K562 (cell line): ENCODE results near the gene CYSRT1. TPM values are rescaled to one million over a fixed set of nuclear protein-coding genes. Genes with fewer than 3 reads are reported as not detected.

Source experiments
- ELF1 ChIP-seq: fragments of 200-800 bp; sonication (Bioruptor generic); IDR thresholded peaks from 2 replicates; pipeline ENCODE4 v1.6.1; 2016; ENCODE audit warnings: missing genetic modification characterization, missing compliant biosample characterization
- GATAD2B ChIP-seq: fragments of 450-650 bp; IDR thresholded peaks from 2 replicates; pipeline ENCODE4 v1.6.1; 2017; ENCODE audit warnings: mild to moderate bottlenecking, borderline replicate concordance
- KLF1 ChIP-seq: fragments of 450-650 bp; IDR thresholded peaks from 2 replicates; pipeline ENCODE4 v1.6.1; 2016; ENCODE audit warnings: missing genetic modification characterization, missing compliant biosample characterization
- SETDB1 ChIP-seq: IDR thresholded peaks from one replicate; pipeline ENCODE4 v1.6.1; 2012; ENCODE audit warnings: low read length, control low read depth, inconsistent platforms
- XRCC5 ChIP-seq: fragments of 200-400 bp; formaldehyde crosslinking; IDR thresholded peaks from 2 replicates; pipeline ENCODE4 v1.6.1; 2017; ENCODE audit warnings: low read depth, mild to moderate bottlenecking, low read length
- polyA plus RNA-seq, 8 experiments: library from polyadenylated mRNA; depleted of rRNA in 4 of 8; stranded (reverse) in 5 of 8; unstranded in 3 of 8; fragments of >200 nt; fragmentation: Nextera tagmentation in 2 of 8; fragmentation: Illumina TruSeq in 1 of 8; extraction: Ambion mirVana in 2 of 8; extraction: Trizol in 1 of 8; gene quantifications; 2 replicates each; pipeline versions ENCODE4 v1.2.1 to v1.2.3, GENCODE V29; 2011 to 2014; ENCODE audit warnings: inconsistent platforms in 1 of 8, missing spikeins in 1 of 8
- total RNA-seq, 7 experiments: library from RNA; depleted of rRNA in 6 of 7; stranded (reverse); fragments of >200 nt in 6 of 7; fragmentation: Illumina TruSeq in 2 of 7; extraction: Trizol in 2 of 7; gene quantifications; 2 replicates each; pipeline versions ENCODE4 v1.2.1 to v1.2.3, GENCODE V29; 2011 to 2021; ENCODE audit warnings: low replicate concordance in 1 of 7
- TF ChIP-seq, protein P1 (sequence below): sonication (generic); formaldehyde crosslinking; IDR thresholded peaks from 2 replicates; pipeline ENCODE4 v1.8.0; 2023; ENCODE audit warnings: missing genetic modification reagents, mild to moderate bottlenecking, borderline replicate concordance
- TF ChIP-seq, protein P2 (sequence below): IDR thresholded peaks from 3 replicates; pipeline ENCODE4 v1.6.1; 2011; ENCODE audit warnings: borderline replicate concordance, mild to moderate bottlenecking; ENCODE audit not compliant: insufficient read length, insufficient read depth
- TF ChIP-seq, protein P3 (sequence below), 2 experiments: IDR thresholded peaks; 2 replicates each; pipeline ENCODE4 v1.6.1; 2011; ENCODE audit warnings: borderline replicate concordance in 1 of 2, control low read depth in 1 of 2, low read depth in 1 of 2, low read length in 1 of 2, mild to moderate bottlenecking in 1 of 2, mixed read lengths in 1 of 2, moderate library complexity in 1 of 2; ENCODE audit not compliant: insufficient read depth in 1 of 2, insufficient read length in 1 of 2, poor library complexity in 1 of 2, severe bottlenecking in 1 of 2; ENCODE audit errors: extremely low read depth in 1 of 2

Gene CYSRT1
- total and polyA plus RNA-seq, 9 of the 15 experiments (the other 6 are each of a cell fraction or from before 2014, with no cell fraction given): 0.04 to 1.4 (median 0.42) TPM; not detected in 3

DNA sequence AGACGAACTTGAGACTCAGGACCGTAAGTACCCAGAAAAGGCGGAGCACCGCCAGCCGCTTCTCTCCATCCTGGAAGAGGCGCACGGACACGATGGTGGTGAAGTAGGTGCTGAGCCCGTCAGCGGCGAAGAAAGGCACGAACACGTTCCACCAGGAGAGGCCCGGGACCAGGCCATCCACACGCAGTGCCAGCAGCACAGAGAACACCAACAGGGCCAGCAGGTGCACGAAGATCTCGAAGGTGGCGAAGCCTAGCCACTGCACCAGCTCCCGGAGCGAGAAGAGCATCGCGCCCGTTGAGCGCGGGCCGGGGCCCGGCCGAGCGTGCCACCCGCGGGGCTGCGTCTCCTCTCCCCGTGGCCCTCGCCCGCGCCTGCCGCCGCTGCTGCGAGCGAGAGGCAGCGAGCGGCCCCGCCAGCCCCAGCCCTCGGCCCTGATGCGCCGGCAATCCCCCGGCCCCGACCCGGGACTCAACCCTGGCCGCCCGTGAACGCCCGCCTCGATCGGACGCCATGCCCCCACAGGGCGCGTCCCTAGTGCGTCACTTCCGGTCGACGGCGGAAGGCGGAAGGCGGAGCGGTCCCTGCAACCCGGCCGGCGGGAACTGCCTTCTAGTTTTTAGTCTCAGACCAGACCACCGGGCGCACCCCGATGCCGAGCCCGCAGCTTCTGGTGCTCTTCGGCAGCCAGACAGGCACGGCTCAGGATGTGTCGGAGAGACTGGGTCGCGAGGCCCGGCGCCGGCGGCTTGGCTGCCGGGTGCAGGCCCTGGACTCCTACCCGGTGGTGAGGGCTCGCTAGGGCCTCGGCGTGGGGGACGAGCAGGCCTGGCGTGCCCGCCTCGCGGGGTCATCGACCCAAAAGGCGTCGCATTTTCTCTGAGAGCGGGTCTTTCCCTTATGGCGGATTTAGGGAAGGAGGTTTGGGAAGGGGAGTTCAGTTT, 19.6 kb upstream of the CYSRT1 start, which contains the start of the genes NDOR1 and TMEM203 (continued):
- TF ChIP-seq, protein P1, sequence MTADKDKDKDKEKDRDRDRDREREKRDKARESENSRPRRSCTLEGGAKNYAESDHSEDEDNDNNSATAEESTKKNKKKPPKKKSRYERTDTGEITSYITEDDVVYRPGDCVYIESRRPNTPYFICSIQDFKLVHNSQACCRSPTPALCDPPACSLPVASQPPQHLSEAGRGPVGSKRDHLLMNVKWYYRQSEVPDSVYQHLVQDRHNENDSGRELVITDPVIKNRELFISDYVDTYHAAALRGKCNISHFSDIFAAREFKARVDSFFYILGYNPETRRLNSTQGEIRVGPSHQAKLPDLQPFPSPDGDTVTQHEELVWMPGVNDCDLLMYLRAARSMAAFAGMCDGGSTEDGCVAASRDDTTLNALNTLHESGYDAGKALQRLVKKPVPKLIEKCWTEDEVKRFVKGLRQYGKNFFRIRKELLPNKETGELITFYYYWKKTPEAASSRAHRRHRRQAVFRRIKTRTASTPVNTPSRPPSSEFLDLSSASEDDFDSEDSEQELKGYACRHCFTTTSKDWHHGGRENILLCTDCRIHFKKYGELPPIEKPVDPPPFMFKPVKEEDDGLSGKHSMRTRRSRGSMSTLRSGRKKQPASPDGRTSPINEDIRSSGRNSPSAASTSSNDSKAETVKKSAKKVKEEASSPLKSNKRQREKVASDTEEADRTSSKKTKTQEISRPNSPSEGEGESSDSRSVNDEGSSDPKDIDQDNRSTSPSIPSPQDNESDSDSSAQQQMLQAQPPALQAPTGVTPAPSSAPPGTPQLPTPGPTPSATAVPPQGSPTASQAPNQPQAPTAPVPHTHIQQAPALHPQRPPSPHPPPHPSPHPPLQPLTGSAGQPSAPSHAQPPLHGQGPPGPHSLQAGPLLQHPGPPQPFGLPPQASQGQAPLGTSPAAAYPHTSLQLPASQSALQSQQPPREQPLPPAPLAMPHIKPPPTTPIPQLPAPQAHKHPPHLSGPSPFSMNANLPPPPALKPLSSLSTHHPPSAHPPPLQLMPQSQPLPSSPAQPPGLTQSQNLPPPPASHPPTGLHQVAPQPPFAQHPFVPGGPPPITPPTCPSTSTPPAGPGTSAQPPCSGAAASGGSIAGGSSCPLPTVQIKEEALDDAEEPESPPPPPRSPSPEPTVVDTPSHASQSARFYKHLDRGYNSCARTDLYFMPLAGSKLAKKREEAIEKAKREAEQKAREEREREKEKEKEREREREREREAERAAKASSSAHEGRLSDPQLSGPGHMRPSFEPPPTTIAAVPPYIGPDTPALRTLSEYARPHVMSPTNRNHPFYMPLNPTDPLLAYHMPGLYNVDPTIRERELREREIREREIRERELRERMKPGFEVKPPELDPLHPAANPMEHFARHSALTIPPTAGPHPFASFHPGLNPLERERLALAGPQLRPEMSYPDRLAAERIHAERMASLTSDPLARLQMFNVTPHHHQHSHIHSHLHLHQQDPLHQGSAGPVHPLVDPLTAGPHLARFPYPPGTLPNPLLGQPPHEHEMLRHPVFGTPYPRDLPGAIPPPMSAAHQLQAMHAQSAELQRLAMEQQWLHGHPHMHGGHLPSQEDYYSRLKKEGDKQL (CRISPR knock-in tag): no peak
- TF ChIP-seq XRCC5: peak; percentile 25; the same call in 1 of the 2 replicates
- TF ChIP-seq SETDB1: no peak
- TF ChIP-seq, protein P2, sequence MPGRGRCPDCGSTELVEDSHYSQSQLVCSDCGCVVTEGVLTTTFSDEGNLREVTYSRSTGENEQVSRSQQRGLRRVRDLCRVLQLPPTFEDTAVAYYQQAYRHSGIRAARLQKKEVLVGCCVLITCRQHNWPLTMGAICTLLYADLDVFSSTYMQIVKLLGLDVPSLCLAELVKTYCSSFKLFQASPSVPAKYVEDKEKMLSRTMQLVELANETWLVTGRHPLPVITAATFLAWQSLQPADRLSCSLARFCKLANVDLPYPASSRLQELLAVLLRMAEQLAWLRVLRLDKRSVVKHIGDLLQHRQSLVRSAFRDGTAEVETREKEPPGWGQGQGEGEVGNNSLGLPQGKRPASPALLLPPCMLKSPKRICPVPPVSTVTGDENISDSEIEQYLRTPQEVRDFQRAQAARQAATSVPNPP: no peak
- TF ChIP-seq GATAD2B: peak; percentile 74
- TF ChIP-seq KLF1 (tag): peak; percentile 76
- peak; percentile 96 for TF ChIP-seq ELF1 (tag)
- TF ChIP-seq, protein P3, sequence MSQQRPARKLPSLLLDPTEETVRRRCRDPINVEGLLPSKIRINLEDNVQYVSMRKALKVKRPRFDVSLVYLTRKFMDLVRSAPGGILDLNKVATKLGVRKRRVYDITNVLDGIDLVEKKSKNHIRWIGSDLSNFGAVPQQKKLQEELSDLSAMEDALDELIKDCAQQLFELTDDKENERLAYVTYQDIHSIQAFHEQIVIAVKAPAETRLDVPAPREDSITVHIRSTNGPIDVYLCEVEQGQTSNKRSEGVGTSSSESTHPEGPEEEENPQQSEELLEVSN (IDR thresholded peaks at IDR 0.05; ENCODE audit: borderline replicate concordance in 1 of 2, extremely low read depth in 1 of 2, insufficient read depth in 1 of 2, insufficient read length in 1 of 2, low read depth in 1 of 2, low read length in 1 of 2, poor library complexity in 1 of 2, severe bottlenecking in 1 of 2): peak; percentile 35 to 73
